ENCODE measurements around the gene IL1RAPL2. TPM values are rescaled to one million over a fixed set of nuclear protein-coding genes. Genes with fewer than 3 reads are reported as not detected.
"Not testable (repeated sequence)": the region's sequence is repeated elsewhere in the genome, so short reads cannot be mapped to it uniquely, and the experiment has no call there.

The IL1RAPL2 gene
- polyA plus RNA-seq, 2 of the 4 experiments (the other 2 are of a cell fraction): not detected

DNA sequence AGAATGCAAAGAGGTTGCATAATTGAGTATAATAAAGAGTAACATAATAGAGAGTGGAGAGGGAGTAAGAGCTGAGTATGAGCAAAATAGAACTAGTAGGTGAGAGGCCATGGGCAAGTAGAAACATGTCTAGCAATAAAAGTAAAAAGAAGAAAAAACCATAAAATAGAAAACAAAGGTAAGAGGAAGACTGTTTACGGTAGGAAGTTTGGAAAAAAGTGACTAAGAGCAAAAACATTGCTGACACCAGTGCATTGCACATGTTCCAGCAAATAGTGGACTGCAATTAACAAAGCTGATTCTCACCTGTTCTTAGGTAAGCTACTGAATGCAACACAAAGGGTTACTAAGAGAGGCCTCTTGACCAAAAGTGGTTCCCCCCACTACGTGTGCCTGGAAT is 451.6 kb downstream of the IL1RAPL2 start (continued):
- TF ChIP-seq FOSL2 (IDR thresholded peaks at IDR 0.05) (no peak), FOSL2 (CRISPR knock-in tag; IDR thresholded peaks at IDR 0.05) (no peak), GATA3 (IDR thresholded peaks at IDR 0.05; ENCODE audit: borderline replicate concordance) (no peak), BHLHE40 (IDR thresholded peaks at IDR 0.05; ENCODE audit: low read depth, low read length) (no peak), MYC (IDR thresholded peaks at IDR 0.05; ENCODE audit: borderline replicate concordance, low read length) (no peak)

DNA sequence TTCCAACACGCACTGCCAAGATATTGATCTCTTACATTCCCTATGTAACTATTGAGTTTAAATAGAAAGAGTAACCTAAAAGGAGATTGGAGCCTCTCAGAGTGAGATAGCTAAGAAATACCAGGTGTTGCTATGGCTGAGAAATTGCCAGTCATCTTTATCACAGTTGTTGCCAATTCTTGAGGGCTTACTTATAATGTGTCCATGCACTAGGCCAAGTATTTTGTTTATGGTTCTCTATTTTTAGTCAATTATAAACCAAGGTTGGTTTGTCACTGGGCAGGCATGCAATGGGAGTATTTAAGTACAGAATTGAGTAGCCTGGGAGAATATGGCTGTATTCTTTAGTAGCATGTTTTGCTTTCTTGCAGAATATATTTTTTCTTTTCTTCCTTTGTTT is 452.9 kb downstream of the IL1RAPL2 start:
- no peaks in the 10 kb centered on the region for H3K4me1 ChIP-seq
- H3K4me2 ChIP-seq: no peak overlapping the region
- ChIA-PET CTCF (no interaction called here), POLR2A (no interaction called here)
- no peak for TF ChIP-seq EP300 (IDR thresholded peaks at IDR 0.05)
- TF ChIP-seq NFE2L2 (conservative IDR thresholded peaks at IDR 0.05; ENCODE audit: low read length): peak; percentile 50; the same call in 1 of the 2 replicates
- H3K4me3 ChIP-seq: no peak overlapping the region
- FAIRE-seq: no peak
- no peak overlapping the region for H3K27ac ChIP-seq
- ATAC-seq: no peak
- no peaks in the 10 kb centered on the region for H3K9me3 ChIP-seq
- WGBS (ENCODE audit: missing lambda C conversion rate): 0% methylated on average over 1 of the region's 1 CpG
- no peak for DNase-seq (ENCODE audit: low read depth in 1 of 2, low spot score in 1 of 2)

DNA sequence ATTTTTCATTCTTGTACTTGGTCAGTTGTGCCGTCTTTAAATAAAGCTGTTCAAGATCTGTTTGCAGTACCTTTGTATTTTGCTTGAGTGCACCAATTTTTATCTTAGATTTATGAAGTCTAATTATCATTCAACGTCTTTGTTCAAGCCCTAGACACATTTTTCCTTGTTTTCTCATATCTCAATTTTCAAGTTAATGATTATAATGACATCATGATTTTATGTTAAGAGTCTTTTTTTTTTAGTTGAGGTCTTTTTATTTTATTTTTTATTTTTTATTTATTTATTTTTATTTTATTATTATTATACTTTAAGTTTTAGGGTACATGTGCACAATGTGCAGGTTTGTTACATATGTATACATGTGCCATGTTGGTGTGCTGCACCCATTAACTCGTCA is 463.0 kb downstream of the IL1RAPL2 start:
- CTCF ChIA-PET; POLR2A ChIA-PET; FAIRE-seq; ATAC-seq; H3K27ac ChIP-seq; H3K4me3 ChIP-seq; H3K4me1 ChIP-seq; DNase-seq (ENCODE audit: low read depth in 1 of 2, low spot score in 1 of 2); H3K4me2 ChIP-seq; H3K9me3 ChIP-seq: not testable (repeated sequence)
- 9% methylated on average over 3 of the region's 3 CpGs for WGBS (ENCODE audit: missing lambda C conversion rate)

DNA sequence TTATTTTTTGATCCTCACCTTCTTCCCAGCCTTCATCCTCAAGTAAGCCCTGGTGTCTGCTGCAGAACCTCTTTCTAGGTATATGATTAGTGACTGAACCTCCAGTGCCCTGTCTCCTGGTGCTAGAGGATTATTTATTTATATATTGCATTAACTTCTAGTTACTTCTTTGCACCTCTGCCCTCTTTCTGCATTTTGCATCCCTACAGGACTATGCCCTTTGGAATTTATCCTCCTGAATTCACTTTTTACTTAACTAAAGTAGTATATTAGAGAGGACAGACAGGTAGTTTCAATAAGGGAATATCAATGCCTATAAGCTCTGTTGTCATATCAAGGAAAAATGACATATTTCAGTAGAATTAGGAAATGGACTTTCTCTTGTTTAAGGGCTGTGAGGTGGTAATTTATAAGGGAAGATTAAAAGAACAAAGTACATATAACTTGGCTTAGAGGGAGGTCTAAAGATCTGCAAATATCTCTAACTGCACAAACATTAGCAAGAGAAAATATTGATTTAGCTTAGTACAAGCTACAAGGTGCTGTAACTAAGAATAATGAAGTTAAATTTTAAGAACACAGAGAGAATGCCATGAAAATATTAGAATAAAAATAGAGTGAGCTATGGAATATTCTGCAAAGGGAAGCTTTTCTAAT is 472.8 kb downstream of the IL1RAPL2 start:
- Histone ChIP-seq H3K4me1 (no peaks in the 10 kb centered on the region), H3K27ac (no peak overlapping the region), H3K4me2 (no peak overlapping the region), H3K9me3 (no peaks in the 10 kb centered on the region), H3K4me3 (no peak overlapping the region)
- FAIRE-seq: no peak
- ChIA-PET CTCF (no interaction called here), POLR2A (no interaction called here)
- DNase-seq (ENCODE audit: low read depth in 1 of 2, low spot score in 1 of 2): no peak
- ATAC-seq: no peak
- TF ChIP-seq CHD2 (IDR thresholded peaks at IDR 0.05; ENCODE audit: low read length, partially characterized antibody): no peak
- no peak for TF ChIP-seq JUN (IDR thresholded peaks at IDR 0.05)
- TF ChIP-seq BHLHE40 (IDR thresholded peaks at IDR 0.05; ENCODE audit: low read depth, low read length): no peak
- TF ChIP-seq POLR2AphosphoS2 (conservative IDR thresholded peaks at IDR 0.05; ENCODE audit: low read length): no peak
- TF ChIP-seq ESRRA (IDR thresholded peaks at IDR 0.05; ENCODE audit: borderline replicate concordance, low read length): no peak
- no peak for TF ChIP-seq ZNF302 (CRISPR knock-in tag; IDR thresholded peaks at IDR 0.05)
- TF ChIP-seq SMC3 (IDR thresholded peaks at IDR 0.05): no peak
- no peak for TF ChIP-seq POLR2A (IDR thresholded peaks at IDR 0.05; ENCODE audit: low read length)
- TF ChIP-seq, protein P1, sequence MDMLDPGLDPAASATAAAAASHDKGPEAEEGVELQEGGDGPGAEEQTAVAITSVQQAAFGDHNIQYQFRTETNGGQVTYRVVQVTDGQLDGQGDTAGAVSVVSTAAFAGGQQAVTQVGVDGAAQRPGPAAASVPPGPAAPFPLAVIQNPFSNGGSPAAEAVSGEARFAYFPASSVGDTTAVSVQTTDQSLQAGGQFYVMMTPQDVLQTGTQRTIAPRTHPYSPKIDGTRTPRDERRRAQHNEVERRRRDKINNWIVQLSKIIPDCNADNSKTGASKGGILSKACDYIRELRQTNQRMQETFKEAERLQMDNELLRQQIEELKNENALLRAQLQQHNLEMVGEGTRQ (IDR thresholded peaks at IDR 0.05): no peak

DNA sequence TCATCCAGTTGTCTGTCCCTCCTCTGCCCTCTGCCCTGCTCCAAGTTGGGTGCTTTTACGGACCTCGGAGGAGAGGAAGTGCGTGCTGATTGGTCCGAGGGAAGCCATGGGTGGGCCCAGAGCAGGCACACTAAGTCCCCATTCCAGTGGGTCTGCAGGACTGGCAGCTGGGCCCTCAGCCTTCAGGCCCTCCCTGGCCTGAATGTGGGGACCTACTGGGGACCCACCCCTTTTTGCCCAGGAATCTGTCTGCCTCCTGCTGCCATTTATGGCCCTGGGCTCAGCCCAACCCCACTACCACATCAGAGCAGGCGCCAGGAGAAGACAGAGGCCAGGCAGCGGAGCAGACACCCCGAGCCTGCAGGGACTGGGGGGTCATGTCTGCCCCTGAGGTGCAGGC is 484.9 kb downstream of the IL1RAPL2 start:
- ChIA-PET POLR2A (no interaction called here), CTCF (no interaction called here)
- Histone ChIP-seq H3K9me3 (no peaks in the 10 kb centered on the region), H3K4me2 (no peak overlapping the region), H3K4me3 (no peak overlapping the region), H3K27ac (no peak overlapping the region), H3K4me1 (no peaks in the 10 kb centered on the region)
- ATAC-seq: no peak
- TF ChIP-seq HDAC2 (IDR thresholded peaks at IDR 0.05) (no peak), FOSL2 (IDR thresholded peaks at IDR 0.05) (no peak), FOSL2 (CRISPR knock-in tag; IDR thresholded peaks at IDR 0.05) (no peak), HEYL (CRISPR knock-in tag; IDR thresholded peaks at IDR 0.05) (no peak), NPAS2 (CRISPR knock-in tag; IDR thresholded peaks at IDR 0.05; ENCODE audit: borderline replicate concordance) (no peak), POLR2A (IDR thresholded peaks at IDR 0.05; ENCODE audit: low read length) (no peak), PHF8 (IDR thresholded peaks at IDR 0.05; ENCODE audit: borderline replicate concordance, low read depth) (no peak), TFCP2L1 (CRISPR knock-in tag; IDR thresholded peaks at IDR 0.05) (no peak), HOXB13 (CRISPR knock-in tag; IDR thresholded peaks at IDR 0.05; ENCODE audit: low read depth) (no peak), RNF2 (IDR thresholded peaks at IDR 0.05; ENCODE audit: borderline replicate concordance, low read depth) (no peak), CBX2 (IDR thresholded peaks at IDR 0.05; ENCODE audit: borderline replicate concordance, low read depth) (no peak), ZC3H11A (IDR thresholded peaks at IDR 0.05) (no peak)
- TF ChIP-seq, protein P2, sequence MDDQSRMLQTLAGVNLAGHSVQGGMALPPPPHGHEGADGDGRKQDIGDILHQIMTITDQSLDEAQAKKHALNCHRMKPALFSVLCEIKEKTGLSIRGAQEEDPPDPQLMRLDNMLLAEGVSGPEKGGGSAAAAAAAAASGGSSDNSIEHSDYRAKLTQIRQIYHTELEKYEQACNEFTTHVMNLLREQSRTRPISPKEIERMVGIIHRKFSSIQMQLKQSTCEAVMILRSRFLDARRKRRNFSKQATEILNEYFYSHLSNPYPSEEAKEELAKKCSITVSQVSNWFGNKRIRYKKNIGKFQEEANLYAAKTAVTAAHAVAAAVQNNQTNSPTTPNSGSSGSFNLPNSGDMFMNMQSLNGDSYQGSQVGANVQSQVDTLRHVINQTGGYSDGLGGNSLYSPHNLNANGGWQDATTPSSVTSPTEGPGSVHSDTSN (IDR thresholded peaks at IDR 0.05): no peak
- TF ChIP-seq, protein P3, sequence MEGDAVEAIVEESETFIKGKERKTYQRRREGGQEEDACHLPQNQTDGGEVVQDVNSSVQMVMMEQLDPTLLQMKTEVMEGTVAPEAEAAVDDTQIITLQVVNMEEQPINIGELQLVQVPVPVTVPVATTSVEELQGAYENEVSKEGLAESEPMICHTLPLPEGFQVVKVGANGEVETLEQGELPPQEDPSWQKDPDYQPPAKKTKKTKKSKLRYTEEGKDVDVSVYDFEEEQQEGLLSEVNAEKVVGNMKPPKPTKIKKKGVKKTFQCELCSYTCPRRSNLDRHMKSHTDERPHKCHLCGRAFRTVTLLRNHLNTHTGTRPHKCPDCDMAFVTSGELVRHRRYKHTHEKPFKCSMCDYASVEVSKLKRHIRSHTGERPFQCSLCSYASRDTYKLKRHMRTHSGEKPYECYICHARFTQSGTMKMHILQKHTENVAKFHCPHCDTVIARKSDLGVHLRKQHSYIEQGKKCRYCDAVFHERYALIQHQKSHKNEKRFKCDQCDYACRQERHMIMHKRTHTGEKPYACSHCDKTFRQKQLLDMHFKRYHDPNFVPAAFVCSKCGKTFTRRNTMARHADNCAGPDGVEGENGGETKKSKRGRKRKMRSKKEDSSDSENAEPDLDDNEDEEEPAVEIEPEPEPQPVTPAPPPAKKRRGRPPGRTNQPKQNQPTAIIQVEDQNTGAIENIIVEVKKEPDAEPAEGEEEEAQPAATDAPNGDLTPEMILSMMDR (IDR thresholded peaks at IDR 0.05): no peak
- TF ChIP-seq, protein P1 (IDR thresholded peaks at IDR 0.05): no peak
- no CpG with 5 or more reads among the region's 7 CpGs for WGBS (ENCODE audit: missing lambda C conversion rate)
- no peak for DNase-seq (ENCODE audit: low read depth in 1 of 2, low spot score in 1 of 2)
- FAIRE-seq: no peak
